HCT116 (cell line): Measurements from ENCODE around the gene SOBP. TPM values are rescaled to one million over a fixed set of nuclear protein-coding genes. Genes with fewer than 3 reads are reported as not detected.

Source experiments
- ATAC-seq: fragments of 200-7000 bp; cut with Tn5 transposase; 2 replicates; pipeline ENCODE4 v1.9.1; 2020; ENCODE audit warnings: mild to moderate bottlenecking, moderate library complexity
- BruUV-seq: library from RNA; stranded (reverse); fragments of 400-500 nt; replicated peaks from 2 replicates; lab custom pipeline; 2021; lab: Mats Ljungman, UMichigan
- CTCF ChIA-PET: fragments of 300-600 bp; sonication (Branson Sonifier 250); formaldehyde crosslinking; loops from one replicate; lab custom pipeline; 2021; ENCODE audit warnings: antibody characterized with exemption; lab: Charles Lee
- POLR2A ChIA-PET: fragments of 300-600, 350-600 bp; sonication (Branson Sonifier 250); formaldehyde crosslinking; loops from one replicate; lab custom pipeline; 2021; ENCODE audit warnings: antibody characterized with exemption; lab: Charles Lee
- RAD21 ChIA-PET, 2 experiments: fragments of 300-600 bp; sonication (Branson Sonifier 250); formaldehyde crosslinking; loops; one replicate each; lab custom pipeline; 2023; ENCODE audit warnings: low total read pairs in 2 of 2; ENCODE audit not compliant: uncharacterized antibody in 2 of 2, unreplicated experiment in 2 of 2, low non-redundant PET in 1 of 2; lab: Charles Lee
- DNase-seq: peaks from one replicate; pipeline ENCODE4 v3.0.0-alpha.2; 2010; ENCODE audit warnings: low read depth, low spot score
- H2AFZ ChIP-seq: fragments of 200-600 bp; shearing (Covaris generic), sonication (generic); 2 replicates; pipeline ENCODE4 v1.6.1; 2017; ENCODE audit warnings: low read depth, mixed run types, mixed read lengths, antibody characterized with exemption, low read length; ENCODE audit not compliant: poor library complexity, severe bottlenecking
- H3K27ac ChIP-seq: 2 replicates; pipeline ENCODE4 v1.5.1; 2012; ENCODE audit warnings: low read depth, low read length
- H3K27me3 ChIP-seq: fragments of 200-600 bp; sonication (generic); 2 replicates; pipeline ENCODE4 v1.6.1; 2016; ENCODE audit warnings: mixed run types, low read length, mixed read lengths; ENCODE audit not compliant: insufficient read depth
- H3K36me3 ChIP-seq, 2 experiments: fragments of 200-500 bp in 1 of 2; fragments of 200-600 bp in 1 of 2; sonication (Bioruptor generic) in 1 of 2; sonication (generic) in 1 of 2; 2 replicates each; pipeline versions ENCODE4 v1.5.1 to v1.6.1; 2014 to 2016; ENCODE audit warnings: low read length in 2 of 2, inconsistent platforms in 1 of 2, mixed read lengths in 1 of 2, mixed run types in 1 of 2; ENCODE audit not compliant: insufficient read depth in 2 of 2, control insufficient read depth in 1 of 2
- H3K4me1 ChIP-seq, 2 experiments: fragments of 200-600 bp in 1 of 2; sonication (generic) in 1 of 2; 2 replicates each; pipeline versions ENCODE4 v1.5.1 to v1.6.1; 2012 to 2017; ENCODE audit warnings: low read length in 2 of 2, inconsistent platforms in 1 of 2, mild to moderate bottlenecking in 1 of 2, mixed read lengths in 1 of 2, mixed run types in 1 of 2, moderate library complexity in 1 of 2; ENCODE audit not compliant: insufficient read depth in 2 of 2, control insufficient read depth in 1 of 2
- H3K4me2 ChIP-seq: fragments of 200-600 bp; sonication (generic); 2 replicates; pipeline ENCODE4 v1.6.1; 2017; ENCODE audit warnings: mixed run types, low read length, mixed read lengths
- H3K4me3 ChIP-seq, 2 experiments: fragments of 200-600 bp in 1 of 2; sonication (generic) in 1 of 2; replicated peaks in 1 of 2; 2 replicates each; pipeline ENCODE4 v1.5.1; 2011 to 2016; ENCODE audit warnings: low read length in 2 of 2, control low read depth in 1 of 2, low read depth in 1 of 2, mild to moderate bottlenecking in 1 of 2, mixed read lengths in 1 of 2, mixed run types in 1 of 2
- H3K79me2 ChIP-seq: fragments of 200-600 bp; sonication (generic); 2 replicates; pipeline ENCODE4 v1.6.1; 2017; ENCODE audit warnings: mild to moderate bottlenecking, mixed run types, low read length, moderate library complexity, mixed read lengths; ENCODE audit not compliant: insufficient read depth
- H3K9ac ChIP-seq: fragments of 200-600 bp; sonication (generic); 2 replicates; pipeline ENCODE4 v1.6.1; 2016; ENCODE audit warnings: low read length, mixed read lengths
- H3K9me2 ChIP-seq: fragments of 200-600 bp; sonication (generic), shearing (Covaris generic); 2 replicates; pipeline ENCODE4 v1.6.1; 2017; ENCODE audit warnings: mixed run types, mild to moderate bottlenecking, moderate library complexity; ENCODE audit not compliant: insufficient read depth
- H3K9me3 ChIP-seq, 2 experiments: fragments of 200-500 bp in 1 of 2; fragments of 200-600 bp in 1 of 2; sonication (Bioruptor generic) in 1 of 2; sonication (generic) in 1 of 2; 2 replicates each; pipeline ENCODE4 v1.6.1; 2014 to 2017; ENCODE audit warnings: low read length in 2 of 2, mixed read lengths in 2 of 2, inconsistent platforms in 1 of 2, low read depth in 1 of 2, mild to moderate bottlenecking in 1 of 2, mixed run types in 1 of 2, moderate library complexity in 1 of 2; ENCODE audit not compliant: control insufficient read depth in 1 of 2, insufficient read depth in 1 of 2
- H4K20me1 ChIP-seq: fragments of 200-600 bp; sonication (generic), shearing (Covaris generic); 2 replicates; pipeline ENCODE4 v1.6.1; 2017; ENCODE audit warnings: mixed run types, mild to moderate bottlenecking, moderate library complexity; ENCODE audit not compliant: insufficient read depth
- CBX3 ChIP-seq: IDR thresholded peaks from 2 replicates; pipeline ENCODE4 v1.6.1; 2012; ENCODE audit warnings: low read depth
- EGR1 ChIP-seq: IDR thresholded peaks from 2 replicates; pipeline ENCODE4 v1.6.1; 2012; ENCODE audit warnings: low read depth
- EZH2phosphoT487 ChIP-seq: fragments of 200-600 bp; IDR thresholded peaks from 2 replicates; pipeline ENCODE4 v1.6.1; 2018; ENCODE audit warnings: antibody characterized with exemption, borderline replicate concordance
- MAX ChIP-seq: IDR thresholded peaks from 2 replicates; pipeline ENCODE4 v1.6.1; 2012
- RAD21 ChIP-seq: IDR thresholded peaks from 2 replicates; pipeline ENCODE4 v1.6.1; 2012; ENCODE audit warnings: low read depth, mild to moderate bottlenecking
- SIN3A ChIP-seq: IDR thresholded peaks from 2 replicates; pipeline ENCODE4 v1.6.1; 2012; ENCODE audit warnings: low read depth
- SRF ChIP-seq: IDR thresholded peaks from 2 replicates; pipeline ENCODE4 v1.6.1; 2012; ENCODE audit warnings: low read depth
- TCF7L2 ChIP-seq: IDR thresholded peaks from 2 replicates; pipeline ENCODE4 v1.7.0; 2011; ENCODE audit warnings: borderline replicate concordance, inconsistent platforms; ENCODE audit not compliant: insufficient read depth, insufficient read length; ENCODE audit errors: extremely low read depth
- YY1 ChIP-seq: IDR thresholded peaks from 2 replicates; pipeline ENCODE4 v1.6.1; 2011; ENCODE audit warnings: low read length, low read depth, moderate library complexity, mild to moderate bottlenecking; ENCODE audit not compliant: insufficient replicate concordance; ENCODE audit errors: extremely low read depth
- ZFX ChIP-seq: fragments of 450-650 bp; IDR thresholded peaks from 2 replicates; pipeline ENCODE4 v1.6.1; 2017
- ZNF274 ChIP-seq: fragments of 200-500 bp; sonication (Bioruptor generic); IDR thresholded peaks from 2 replicates; pipeline ENCODE4 v1.6.1; 2014; ENCODE audit warnings: mild to moderate bottlenecking, low read depth, low read length, inconsistent platforms
- intact Hi-C: fragments of 100-400 bp; cut with micrococcal nuclease; formaldehyde crosslinking; loops from 2 replicates; pipeline ENCODE4 v1.10.0; 2022
- total RNA-seq: library from RNA; stranded (reverse); gene quantifications from one replicate; pipeline ENCODE4 v1.2.1, GENCODE V29; 2021; ENCODE audit not compliant: unreplicated experiment
- TF ChIP-seq, protein P1 (sequence below), 3 experiments: fragments of 200-600 bp in 1 of 3; sonication (generic) in 1 of 3; IDR thresholded peaks in 2 of 3; conservative IDR thresholded peaks in 1 of 3; 2 replicates each; pipeline ENCODE4 v1.5.1; 2012 to 2017; ENCODE audit warnings: low read depth in 2 of 3, low read length in 2 of 3, antibody characterized with exemption in 1 of 3, borderline replicate concordance in 1 of 3, control low read depth in 1 of 3, mild to moderate bottlenecking in 1 of 3, mixed read lengths in 1 of 3, mixed run types in 1 of 3, moderate library complexity in 1 of 3; ENCODE audit not compliant: insufficient read depth in 1 of 3
- TF ChIP-seq, protein P2 (sequence below): IDR thresholded peaks from 2 replicates; pipeline ENCODE4 v1.6.1; 2012

Gene SOBP
- total RNA-seq, 1 experiment from 2014 or later: 2.6 TPM

DNA sequence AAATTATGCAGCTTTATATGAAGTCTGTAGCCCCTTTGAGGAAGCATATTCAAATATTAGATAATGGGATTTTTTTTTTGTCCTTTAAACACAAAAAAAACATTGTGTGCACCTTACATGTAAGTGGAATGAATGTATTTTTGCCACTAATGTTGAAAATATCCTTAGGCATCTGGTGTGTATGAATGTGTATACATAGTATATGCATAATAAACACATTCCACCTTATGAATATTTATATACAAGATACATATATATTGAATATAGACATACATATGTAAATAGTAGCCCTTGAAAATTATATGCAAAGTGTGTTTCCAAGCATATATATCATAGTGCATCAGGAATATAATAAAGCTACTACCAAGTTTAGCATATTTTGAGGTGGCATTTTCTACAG lies 94.8 kb downstream of the SOBP start:
- H3K4me2 ChIP-seq: no peak overlapping the region
- no peak overlapping the region for H2AFZ ChIP-seq
- H3K4me1 ChIP-seq: no peaks in the 10 kb centered on the region
- POLR2A ChIA-PET: no interaction called here
- DNase-seq (no peak), ATAC-seq (no peak)
- H4K20me1 ChIP-seq: no peaks in the 10 kb centered on the region
- CTCF ChIA-PET: no interaction called here
- no peak overlapping the region for H3K27ac ChIP-seq
- BruUV-seq: no TSS peak
- no peaks in the 10 kb centered on the region for H3K36me3 ChIP-seq
- H3K4me3 ChIP-seq: no peak overlapping the region
- H3K9ac ChIP-seq: no peak overlapping the region
- H3K79me2 ChIP-seq: no peaks in the 10 kb centered on the region
- TF ChIP-seq RAD21 (no peak), MAX (no peak)
- TF ChIP-seq, protein P1, sequence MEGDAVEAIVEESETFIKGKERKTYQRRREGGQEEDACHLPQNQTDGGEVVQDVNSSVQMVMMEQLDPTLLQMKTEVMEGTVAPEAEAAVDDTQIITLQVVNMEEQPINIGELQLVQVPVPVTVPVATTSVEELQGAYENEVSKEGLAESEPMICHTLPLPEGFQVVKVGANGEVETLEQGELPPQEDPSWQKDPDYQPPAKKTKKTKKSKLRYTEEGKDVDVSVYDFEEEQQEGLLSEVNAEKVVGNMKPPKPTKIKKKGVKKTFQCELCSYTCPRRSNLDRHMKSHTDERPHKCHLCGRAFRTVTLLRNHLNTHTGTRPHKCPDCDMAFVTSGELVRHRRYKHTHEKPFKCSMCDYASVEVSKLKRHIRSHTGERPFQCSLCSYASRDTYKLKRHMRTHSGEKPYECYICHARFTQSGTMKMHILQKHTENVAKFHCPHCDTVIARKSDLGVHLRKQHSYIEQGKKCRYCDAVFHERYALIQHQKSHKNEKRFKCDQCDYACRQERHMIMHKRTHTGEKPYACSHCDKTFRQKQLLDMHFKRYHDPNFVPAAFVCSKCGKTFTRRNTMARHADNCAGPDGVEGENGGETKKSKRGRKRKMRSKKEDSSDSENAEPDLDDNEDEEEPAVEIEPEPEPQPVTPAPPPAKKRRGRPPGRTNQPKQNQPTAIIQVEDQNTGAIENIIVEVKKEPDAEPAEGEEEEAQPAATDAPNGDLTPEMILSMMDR (IDR thresholded peaks at IDR 0.05 in 2 of 3, conservative IDR thresholded peaks at IDR 0.05 in 1 of 3; ENCODE audit: borderline replicate concordance in 1 of 3, insufficient read depth in 1 of 3, low read depth in 2 of 3, low read length in 2 of 3): no peak
- TF ChIP-seq, protein P2, sequence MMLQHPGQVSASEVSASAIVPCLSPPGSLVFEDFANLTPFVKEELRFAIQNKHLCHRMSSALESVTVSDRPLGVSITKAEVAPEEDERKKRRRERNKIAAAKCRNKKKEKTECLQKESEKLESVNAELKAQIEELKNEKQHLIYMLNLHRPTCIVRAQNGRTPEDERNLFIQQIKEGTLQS: no peak
- intact Hi-C loops: no loop called here
- RAD21 ChIA-PET: no interaction called here
- no peaks in the 10 kb centered on the region for H3K27me3 ChIP-seq
- H3K9me3 ChIP-seq: no peaks in the 10 kb centered on the region
- no peaks in the 10 kb centered on the region for H3K9me2 ChIP-seq

DNA sequence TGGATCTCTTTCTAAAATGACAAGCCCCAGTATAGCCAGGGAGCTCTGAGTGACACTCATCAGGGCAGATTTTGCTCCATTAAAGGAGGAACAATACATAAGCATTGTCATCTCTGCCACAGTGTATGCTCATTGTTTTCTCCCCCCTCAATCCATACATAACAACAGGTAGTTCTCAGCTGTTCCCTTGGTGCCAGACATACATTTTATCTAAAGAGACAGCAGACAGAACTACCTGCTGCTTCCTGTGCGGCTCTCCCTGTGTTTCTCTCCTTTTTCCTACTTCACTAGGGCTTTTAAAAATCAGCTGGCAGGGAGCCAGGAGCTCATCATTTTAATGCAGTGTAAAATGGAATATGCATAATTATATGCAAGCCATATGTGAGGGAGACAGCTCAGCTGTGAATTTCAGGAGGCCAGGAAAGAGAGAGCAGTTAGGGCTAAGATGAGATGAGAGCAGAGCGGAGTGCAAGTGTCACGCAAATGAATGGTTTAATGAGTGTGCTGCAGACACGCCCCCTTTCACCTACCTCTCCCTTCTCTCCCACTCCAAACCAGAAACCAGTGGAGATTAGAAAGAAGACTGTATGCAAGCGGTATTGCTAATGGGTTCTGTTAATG lies 96.0 kb downstream of the SOBP start:
- Histone ChIP-seq H3K9ac (no peak overlapping the region), H3K4me1 (no peaks in the 10 kb centered on the region), H3K36me3 (no peaks in the 10 kb centered on the region), H4K20me1 (no peaks in the 10 kb centered on the region), H3K4me3 (no peak overlapping the region), H3K27ac (no peak overlapping the region), H3K9me2 (no peaks in the 10 kb centered on the region), H3K79me2 (no peaks in the 10 kb centered on the region), H2AFZ (no peak overlapping the region), H3K9me3 (no peaks in the 10 kb centered on the region), H3K4me2 (no peak overlapping the region), H3K27me3 (no peaks in the 10 kb centered on the region)
- RAD21 ChIA-PET: no interaction called here
- intact Hi-C loops: no loop called here
- no peak for ATAC-seq
- BruUV-seq: no TSS peak
- POLR2A ChIA-PET: no interaction called here
- no peak for DNase-seq
- CTCF ChIA-PET: no interaction called here
- TF ChIP-seq ZFX (no peak), SIN3A (no peak), EZH2phosphoT487 (no peak), SRF (no peak), YY1 (no peak), TCF7L2 (no peak), EGR1 (no peak), CBX3 (no peak), ZNF274 (no peak)
- TF ChIP-seq, protein P1 (IDR thresholded peaks at IDR 0.05 in 2 of 3, conservative IDR thresholded peaks at IDR 0.05 in 1 of 3; ENCODE audit: borderline replicate concordance in 1 of 3, insufficient read depth in 1 of 3, low read depth in 2 of 3, low read length in 2 of 3): no peak
